Hepatocyte (in vitro differentiated cells): ENCODE data around the gene DOCK8.

ENCODE experiments used
- EZH2phosphoT487 ChIP-seq: fragments of 200-600 bp; sonication (generic); IDR thresholded peaks from one replicate; pipeline ENCODE4 v1.6.1; 2018; ENCODE audit warnings: antibody characterized with exemption, mild to moderate bottlenecking, low read depth, moderate library complexity; ENCODE audit not compliant: unreplicated experiment, severe bottlenecking
- TF ChIP-seq, protein P1 (sequence below): fragments of 200-600 bp; sonication (generic); IDR thresholded peaks from 2 replicates; pipeline ENCODE4 v1.5.1; 2016; ENCODE audit warnings: antibody characterized with exemption, mild to moderate bottlenecking; ENCODE audit not compliant: poor library complexity

GRCh38 chr9:462606-463005, 247.9 kb downstream of the DOCK8 start:
- TF ChIP-seq EZH2phosphoT487 = no peak
- TF ChIP-seq, protein P1, sequence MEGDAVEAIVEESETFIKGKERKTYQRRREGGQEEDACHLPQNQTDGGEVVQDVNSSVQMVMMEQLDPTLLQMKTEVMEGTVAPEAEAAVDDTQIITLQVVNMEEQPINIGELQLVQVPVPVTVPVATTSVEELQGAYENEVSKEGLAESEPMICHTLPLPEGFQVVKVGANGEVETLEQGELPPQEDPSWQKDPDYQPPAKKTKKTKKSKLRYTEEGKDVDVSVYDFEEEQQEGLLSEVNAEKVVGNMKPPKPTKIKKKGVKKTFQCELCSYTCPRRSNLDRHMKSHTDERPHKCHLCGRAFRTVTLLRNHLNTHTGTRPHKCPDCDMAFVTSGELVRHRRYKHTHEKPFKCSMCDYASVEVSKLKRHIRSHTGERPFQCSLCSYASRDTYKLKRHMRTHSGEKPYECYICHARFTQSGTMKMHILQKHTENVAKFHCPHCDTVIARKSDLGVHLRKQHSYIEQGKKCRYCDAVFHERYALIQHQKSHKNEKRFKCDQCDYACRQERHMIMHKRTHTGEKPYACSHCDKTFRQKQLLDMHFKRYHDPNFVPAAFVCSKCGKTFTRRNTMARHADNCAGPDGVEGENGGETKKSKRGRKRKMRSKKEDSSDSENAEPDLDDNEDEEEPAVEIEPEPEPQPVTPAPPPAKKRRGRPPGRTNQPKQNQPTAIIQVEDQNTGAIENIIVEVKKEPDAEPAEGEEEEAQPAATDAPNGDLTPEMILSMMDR = no peak
